ENCODE data around the gene KATNAL2. TPM values are rescaled to one million over a fixed set of nuclear protein-coding genes. Genes with fewer than 3 reads are reported as not detected.

Gene KATNAL2
- total and polyA plus RNA-seq, 10 of the 15 experiments (the other 5 are each of a cell fraction or from before 2014, with no cell fraction given), result 0.20 to 2.4 (median 1.7) TPM

DNA sequence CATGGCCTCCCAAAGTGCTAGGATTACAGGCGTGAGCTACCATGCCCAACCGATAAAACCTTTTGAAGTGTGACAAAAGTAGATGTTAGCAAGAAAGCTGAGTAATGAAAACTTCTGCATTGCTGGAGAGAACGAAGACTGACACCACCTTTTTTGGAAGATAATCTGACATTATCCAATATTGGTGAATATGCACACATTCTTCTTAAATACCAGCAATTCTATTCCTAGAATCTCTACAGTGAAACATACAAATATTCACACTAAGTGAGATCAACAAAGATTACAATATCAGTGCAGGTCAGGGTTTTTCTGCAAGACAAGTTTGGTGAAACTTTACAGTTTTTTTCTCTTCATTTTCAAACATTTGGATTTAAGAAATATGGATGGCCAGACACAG, 7.9 kb upstream of the KATNAL2 start:
- no peak overlapping the region for H3K9ac ChIP-seq (ENCODE audit: control insufficient read depth, insufficient read depth, low read length)
- no peak overlapping the region for H3K4me2 ChIP-seq (ENCODE audit: control insufficient read depth, insufficient read depth)
- H3K27ac ChIP-seq (ENCODE audit: control insufficient read depth, insufficient read depth), result no peak overlapping the region
- no peaks in the 10 kb centered on the region for H4K20me1 ChIP-seq (ENCODE audit: control insufficient read depth, insufficient read depth)
- no TSS peak for BruUV-seq (replicated peaks)
- H2AFZ ChIP-seq (ENCODE audit: control insufficient read depth, low read depth, low read length), result no peak overlapping the region
- WGBS (ENCODE audit: insufficient coverage, insufficient replicate concordance, low lambda C conversion rate, missing lambda C conversion rate), result 81% methylated on average over 3 of the region's 3 CpGs
- H3K9me3 ChIP-seq (replicated peaks; ENCODE audit: control insufficient read depth, insufficient read depth, low read length), result no peaks in the 10 kb centered on the region; the same call in 2 of the 3 replicates
- ChIA-PET RAD21 (ENCODE audit: unreplicated experiment) (no interaction called here), POLR2A (no interaction called here), SMC1A (ENCODE audit: uncharacterized antibody, unreplicated experiment) (interaction anchor here (0.9 to 2.1 kb wide), 2 partner anchors 10 to 12 kb away, joined by 3 to 6 read pairs; no protein-coding TSS in a partner anchor), CTCF (no interaction called here)
- no peaks in the 10 kb centered on the region for H3K36me3 ChIP-seq (ENCODE audit: control insufficient read depth in 2 of 2, insufficient read depth in 2 of 2, low read length in 1 of 2)
- in situ Hi-C loops (cut with MboI), result no loop called here
- H3K4me3 ChIP-seq, result no peak overlapping the region
- intact Hi-C loops (cut with micrococcal nuclease; ENCODE audit: unreplicated experiment), result no loop called here
- H3K4me1 ChIP-seq (ENCODE audit: control insufficient read depth, insufficient read depth, low read length), result no peaks in the 10 kb centered on the region; the same call in 1 of the 2 replicates
- no peaks in the 10 kb centered on the region for H3K27me3 ChIP-seq (replicated peaks in 1 of 2; ENCODE audit: control insufficient read depth in 2 of 2, insufficient read depth in 2 of 2, low read length in 1 of 2)
- FAIRE-seq (no peak), ATAC-seq (no peak), DNase-seq (ENCODE audit: low read depth, low spot score) (no peak)
- H3K79me2 ChIP-seq (ENCODE audit: control insufficient read depth, insufficient read depth, low read length), result peaks cover 38% of the 10 kb centered on the region
- TF ChIP-seq, protein P1, sequence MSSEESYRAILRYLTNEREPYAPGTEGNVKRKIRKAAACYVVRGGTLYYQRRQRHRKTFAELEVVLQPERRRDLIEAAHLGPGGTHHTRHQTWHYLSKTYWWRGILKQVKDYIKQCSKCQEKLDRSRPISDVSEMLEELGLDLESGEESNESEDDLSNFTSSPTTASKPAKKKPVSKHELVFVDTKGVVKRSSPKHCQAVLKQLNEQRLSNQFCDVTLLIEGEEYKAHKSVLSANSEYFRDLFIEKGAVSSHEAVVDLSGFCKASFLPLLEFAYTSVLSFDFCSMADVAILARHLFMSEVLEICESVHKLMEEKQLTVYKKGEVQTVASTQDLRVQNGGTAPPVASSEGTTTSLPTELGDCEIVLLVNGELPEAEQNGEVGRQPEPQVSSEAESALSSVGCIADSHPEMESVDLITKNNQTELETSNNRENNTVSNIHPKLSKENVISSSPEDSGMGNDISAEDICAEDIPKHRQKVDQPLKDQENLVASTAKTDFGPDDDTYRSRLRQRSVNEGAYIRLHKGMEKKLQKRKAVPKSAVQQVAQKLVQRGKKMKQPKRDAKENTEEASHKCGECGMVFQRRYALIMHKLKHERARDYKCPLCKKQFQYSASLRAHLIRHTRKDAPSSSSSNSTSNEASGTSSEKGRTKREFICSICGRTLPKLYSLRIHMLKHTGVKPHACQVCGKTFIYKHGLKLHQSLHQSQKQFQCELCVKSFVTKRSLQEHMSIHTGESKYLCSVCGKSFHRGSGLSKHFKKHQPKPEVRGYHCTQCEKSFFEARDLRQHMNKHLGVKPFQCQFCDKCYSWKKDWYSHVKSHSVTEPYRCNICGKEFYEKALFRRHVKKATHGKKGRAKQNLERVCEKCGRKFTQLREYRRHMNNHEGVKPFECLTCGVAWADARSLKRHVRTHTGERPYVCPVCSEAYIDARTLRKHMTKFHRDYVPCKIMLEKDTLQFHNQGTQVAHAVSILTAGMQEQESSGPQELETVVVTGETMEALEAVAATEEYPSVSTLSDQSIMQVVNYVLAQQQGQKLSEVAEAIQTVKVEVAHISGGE (CRISPR knock-in tag; IDR thresholded peaks at IDR 0.05), result no peak
- no peak for TF ChIP-seq EGR1 (IDR thresholded peaks at IDR 0.05; ENCODE audit: borderline replicate concordance in 1 of 2, low read depth in 2 of 2, low read length in 2 of 2)
- no peak for TF ChIP-seq HDAC6 (IDR thresholded peaks at IDR 0.05; ENCODE audit: unreplicated experiment)
- no peak for TF ChIP-seq SMAD1 (IDR thresholded peaks at IDR 0.05; ENCODE audit: low read depth, partially characterized antibody)
- TF ChIP-seq NRF1 (conservative IDR thresholded peaks at IDR 0.05; ENCODE audit: low read depth, low read length), result no peak
- TF ChIP-seq, protein P2, sequence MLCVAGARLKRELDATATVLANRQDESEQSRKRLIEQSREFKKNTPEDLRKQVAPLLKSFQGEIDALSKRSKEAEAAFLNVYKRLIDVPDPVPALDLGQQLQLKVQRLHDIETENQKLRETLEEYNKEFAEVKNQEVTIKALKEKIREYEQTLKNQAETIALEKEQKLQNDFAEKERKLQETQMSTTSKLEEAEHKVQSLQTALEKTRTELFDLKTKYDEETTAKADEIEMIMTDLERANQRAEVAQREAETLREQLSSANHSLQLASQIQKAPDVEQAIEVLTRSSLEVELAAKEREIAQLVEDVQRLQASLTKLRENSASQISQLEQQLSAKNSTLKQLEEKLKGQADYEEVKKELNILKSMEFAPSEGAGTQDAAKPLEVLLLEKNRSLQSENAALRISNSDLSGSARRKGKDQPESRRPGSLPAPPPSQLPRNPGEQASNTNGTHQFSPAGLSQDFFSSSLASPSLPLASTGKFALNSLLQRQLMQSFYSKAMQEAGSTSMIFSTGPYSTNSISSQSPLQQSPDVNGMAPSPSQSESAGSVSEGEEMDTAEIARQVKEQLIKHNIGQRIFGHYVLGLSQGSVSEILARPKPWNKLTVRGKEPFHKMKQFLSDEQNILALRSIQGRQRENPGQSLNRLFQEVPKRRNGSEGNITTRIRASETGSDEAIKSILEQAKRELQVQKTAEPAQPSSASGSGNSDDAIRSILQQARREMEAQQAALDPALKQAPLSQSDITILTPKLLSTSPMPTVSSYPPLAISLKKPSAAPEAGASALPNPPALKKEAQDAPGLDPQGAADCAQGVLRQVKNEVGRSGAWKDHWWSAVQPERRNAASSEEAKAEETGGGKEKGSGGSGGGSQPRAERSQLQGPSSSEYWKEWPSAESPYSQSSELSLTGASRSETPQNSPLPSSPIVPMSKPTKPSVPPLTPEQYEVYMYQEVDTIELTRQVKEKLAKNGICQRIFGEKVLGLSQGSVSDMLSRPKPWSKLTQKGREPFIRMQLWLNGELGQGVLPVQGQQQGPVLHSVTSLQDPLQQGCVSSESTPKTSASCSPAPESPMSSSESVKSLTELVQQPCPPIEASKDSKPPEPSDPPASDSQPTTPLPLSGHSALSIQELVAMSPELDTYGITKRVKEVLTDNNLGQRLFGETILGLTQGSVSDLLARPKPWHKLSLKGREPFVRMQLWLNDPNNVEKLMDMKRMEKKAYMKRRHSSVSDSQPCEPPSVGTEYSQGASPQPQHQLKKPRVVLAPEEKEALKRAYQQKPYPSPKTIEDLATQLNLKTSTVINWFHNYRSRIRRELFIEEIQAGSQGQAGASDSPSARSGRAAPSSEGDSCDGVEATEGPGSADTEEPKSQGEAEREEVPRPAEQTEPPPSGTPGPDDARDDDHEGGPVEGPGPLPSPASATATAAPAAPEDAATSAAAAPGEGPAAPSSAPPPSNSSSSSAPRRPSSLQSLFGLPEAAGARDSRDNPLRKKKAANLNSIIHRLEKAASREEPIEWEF (IDR thresholded peaks at IDR 0.05; ENCODE audit: insufficient replicate concordance, low read depth, low read length), result no peak
- no peak for TF ChIP-seq ZZZ3 (IDR thresholded peaks at IDR 0.05; ENCODE audit: control insufficient read depth, insufficient read length, low read depth)
- no peak for TF ChIP-seq SP1 (IDR thresholded peaks at IDR 0.05; ENCODE audit: low read depth, low read length)
- no peak for TF ChIP-seq RAD21 (IDR thresholded peaks at IDR 0.05; ENCODE audit: insufficient read depth, low read depth, low read length)
- no peak for TF ChIP-seq NR2C2 (IDR thresholded peaks at IDR 0.05; ENCODE audit: borderline replicate concordance, control insufficient read depth, insufficient read length, low read depth)
- no peak for TF ChIP-seq STAT3 (IDR thresholded peaks at IDR 0.05; ENCODE audit: low read depth, low read length)
- no peak for TF ChIP-seq CHD2 (IDR thresholded peaks at IDR 0.05; ENCODE audit: borderline replicate concordance, low read depth, low read length)
- TF ChIP-seq TCF3 (IDR thresholded peaks at IDR 0.05; ENCODE audit: borderline replicate concordance, insufficient read depth, low read depth, low read length), result no peak
- no peak for TF ChIP-seq MXI1 (IDR thresholded peaks at IDR 0.05; ENCODE audit: low read depth, low read length)
- TF ChIP-seq, protein P3, sequence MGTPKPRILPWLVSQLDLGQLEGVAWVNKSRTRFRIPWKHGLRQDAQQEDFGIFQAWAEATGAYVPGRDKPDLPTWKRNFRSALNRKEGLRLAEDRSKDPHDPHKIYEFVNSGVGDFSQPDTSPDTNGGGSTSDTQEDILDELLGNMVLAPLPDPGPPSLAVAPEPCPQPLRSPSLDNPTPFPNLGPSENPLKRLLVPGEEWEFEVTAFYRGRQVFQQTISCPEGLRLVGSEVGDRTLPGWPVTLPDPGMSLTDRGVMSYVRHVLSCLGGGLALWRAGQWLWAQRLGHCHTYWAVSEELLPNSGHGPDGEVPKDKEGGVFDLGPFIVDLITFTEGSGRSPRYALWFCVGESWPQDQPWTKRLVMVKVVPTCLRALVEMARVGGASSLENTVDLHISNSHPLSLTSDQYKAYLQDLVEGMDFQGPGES (IDR thresholded peaks at IDR 0.05), result no peak
